ENCODE results near the gene GTF2IRD2.
"Not testable (repeated sequence)": the region's sequence is repeated elsewhere in the genome, so short reads cannot be mapped to it uniquely, and the experiment has no call there.

GRCh38 chr7:74890158-74891123 lies 39.0 kb upstream of the GTF2IRD2 start:
- TF ChIP-seq CTCF (IDR thresholded peaks at IDR 0.05; ENCODE audit: borderline replicate concordance, extremely low read depth, low read length, poor library complexity, severe bottlenecking); EZH2 (IDR thresholded peaks at IDR 0.05; ENCODE audit: borderline replicate concordance, low read depth, low read length, severe bottlenecking): not testable (repeated sequence)
